H9 (cell line): ENCODE results near the gene ZIC4. TPM values are rescaled to one million over a fixed set of nuclear protein-coding genes. Genes with fewer than 3 reads are reported as not detected.

Experiments used
- DNase-seq: peaks from one replicate; pipeline ENCODE4 v3.0.0-alpha.2; 2017
- H2AFZ ChIP-seq: one replicate; pipeline ENCODE4 v1.6.1; 2013; ENCODE audit warnings: mild to moderate bottlenecking, low read length, control low read depth, moderate library complexity
- H2AK5ac ChIP-seq: 2 replicates; pipeline ENCODE4 v1.6.1; 2013; ENCODE audit warnings: low read length, control low read depth, mixed read lengths; ENCODE audit not compliant: insufficient read length
- H2BK120ac ChIP-seq: one replicate; pipeline ENCODE4 v1.6.1; 2013; ENCODE audit warnings: low read depth, mild to moderate bottlenecking, low read length, control low read depth, inconsistent platforms; ENCODE audit not compliant: poor library complexity, severe bottlenecking
- H2BK12ac ChIP-seq: 2 replicates; pipeline ENCODE4 v1.6.1; 2013; ENCODE audit warnings: low read length, control low read depth, mixed read lengths, low read depth; ENCODE audit not compliant: insufficient read length
- H2BK15ac ChIP-seq: 2 replicates; pipeline ENCODE4 v1.6.1; 2013; ENCODE audit warnings: low read depth, low read length, control low read depth
- H2BK20ac ChIP-seq: one replicate; pipeline ENCODE4 v1.6.1; 2013; ENCODE audit warnings: low read depth, mild to moderate bottlenecking, low read length, control low read depth, inconsistent platforms; ENCODE audit not compliant: poor library complexity, severe bottlenecking
- H2BK5ac ChIP-seq: 2 replicates; pipeline ENCODE4 v1.6.1; 2013; ENCODE audit warnings: low read length, control low read depth, mixed read lengths; ENCODE audit not compliant: insufficient read length
- H3K14ac ChIP-seq: 2 replicates; pipeline ENCODE4 v1.6.1; 2013; ENCODE audit warnings: low read length, control low read depth; ENCODE audit not compliant: insufficient read depth
- H3K18ac ChIP-seq: 2 replicates; pipeline ENCODE4 v1.6.1; 2013; ENCODE audit warnings: low read depth, mild to moderate bottlenecking, mixed read lengths, low read length, control low read depth; ENCODE audit not compliant: insufficient read length
- H3K23ac ChIP-seq: 2 replicates; pipeline ENCODE4 v1.6.1; 2013; ENCODE audit warnings: low read length, control low read depth, mixed read lengths, low read depth; ENCODE audit not compliant: insufficient read length
- H3K23me2 ChIP-seq: 2 replicates; pipeline ENCODE4 v1.6.1; 2013; ENCODE audit warnings: low read depth, mild to moderate bottlenecking, mixed read lengths, low read length, control low read depth; ENCODE audit not compliant: insufficient read length, poor library complexity, severe bottlenecking
- H3K27ac ChIP-seq: 2 replicates; pipeline ENCODE4 v1.5.1; 2013; ENCODE audit warnings: low read length, control low read depth, mixed read lengths, low read depth; ENCODE audit not compliant: insufficient read length
- H3K27me3 ChIP-seq: 2 replicates; pipeline ENCODE4 v1.6.1; 2013; ENCODE audit warnings: low read length, control low read depth, inconsistent platforms; ENCODE audit not compliant: insufficient read depth
- H3K4ac ChIP-seq: 2 replicates; pipeline ENCODE4 v1.6.1; 2013; ENCODE audit warnings: low read depth, mild to moderate bottlenecking, control low read depth, inconsistent platforms, low read length, moderate library complexity
- H3K4me1 ChIP-seq: 2 replicates; pipeline ENCODE4 v1.6.1; 2013; ENCODE audit warnings: low read length, control low read depth, inconsistent platforms; ENCODE audit not compliant: insufficient read depth
- H3K4me2 ChIP-seq: 2 replicates; pipeline ENCODE4 v1.6.1; 2013; ENCODE audit warnings: low read length, control low read depth, mixed read lengths; ENCODE audit not compliant: insufficient read length, insufficient read depth
- H3K56ac ChIP-seq: 2 replicates; pipeline ENCODE4 v1.6.1; 2013; ENCODE audit warnings: low read depth, mild to moderate bottlenecking, mixed read lengths, low read length, control low read depth; ENCODE audit not compliant: insufficient read length
- H3K79me1 ChIP-seq: 2 replicates; pipeline ENCODE4 v1.6.1; 2013; ENCODE audit warnings: low read depth, mild to moderate bottlenecking, moderate library complexity, low read length, control low read depth, inconsistent platforms; ENCODE audit not compliant: insufficient read depth, poor library complexity, severe bottlenecking
- H3K79me2 ChIP-seq: 2 replicates; pipeline ENCODE4 v1.6.1; 2013; ENCODE audit warnings: low read length, control low read depth, inconsistent platforms; ENCODE audit not compliant: insufficient read depth
- H3K9ac ChIP-seq: 2 replicates; pipeline ENCODE4 v1.6.1; 2013; ENCODE audit warnings: low read length, control low read depth, mixed read lengths; ENCODE audit not compliant: insufficient read length; ENCODE audit errors: extremely low read depth
- H3K9me3 ChIP-seq: one replicate; pipeline ENCODE4 v1.6.1; 2013; ENCODE audit warnings: low read depth, low read length, inconsistent platforms; ENCODE audit not compliant: control insufficient read depth
- H3T11ph ChIP-seq: one replicate; pipeline ENCODE4 v1.6.1; 2013; ENCODE audit warnings: mild to moderate bottlenecking, low read length, control low read depth, inconsistent platforms
- H4K20me1 ChIP-seq: one replicate; pipeline ENCODE4 v1.6.1; 2013; ENCODE audit not compliant: control insufficient read depth, insufficient read length, insufficient read depth
- H4K5ac ChIP-seq: 2 replicates; pipeline ENCODE4 v1.6.1; 2013; ENCODE audit warnings: low read depth, mild to moderate bottlenecking, mixed read lengths, low read length, control low read depth; ENCODE audit not compliant: insufficient read length
- H4K8ac ChIP-seq: replicated peaks from 2 replicates; pipeline ENCODE4 v1.6.1; 2013; ENCODE audit warnings: low read length, control low read depth, mixed read lengths, low read depth; ENCODE audit not compliant: insufficient read length
- H4K91ac ChIP-seq: 2 replicates; pipeline ENCODE4 v1.6.1; 2013; ENCODE audit warnings: low read depth, mild to moderate bottlenecking, moderate library complexity, mixed read lengths, low read length, control low read depth; ENCODE audit not compliant: insufficient read length
- H3K27ac Mint-ChIP-seq, 3 experiments: 2 replicates in 2 of 3; 3 replicates in 1 of 3; pipeline ENCODE4 v1.8.0; 2020 to 2021; ENCODE audit warnings: mixed read lengths in 3 of 3, mild to moderate bottlenecking in 1 of 3, moderate library complexity in 1 of 3
- H3K27me3 Mint-ChIP-seq: 2 replicates; pipeline ENCODE4 v1.8.0; 2021; ENCODE audit warnings: low read depth, mild to moderate bottlenecking, moderate library complexity, mixed read lengths
- H3K36me3 Mint-ChIP-seq, 3 experiments: 2 replicates in 2 of 3; 3 replicates in 1 of 3; pipeline ENCODE4 v1.8.0; 2020 to 2021; ENCODE audit warnings: low read depth in 3 of 3, mixed read lengths in 3 of 3; ENCODE audit not compliant: insufficient read depth in 1 of 3
- H3K4me1 Mint-ChIP-seq, 2 experiments: 2 replicates each; pipeline ENCODE4 v1.8.0; 2020; ENCODE audit warnings: mixed read lengths in 2 of 2
- H3K4me3 Mint-ChIP-seq, 2 experiments: 2 replicates in 1 of 2; 3 replicates in 1 of 2; pipeline ENCODE4 v1.8.0; 2020 to 2021; ENCODE audit warnings: mild to moderate bottlenecking in 2 of 2, mixed read lengths in 2 of 2, moderate library complexity in 1 of 2
- H3K9me3 Mint-ChIP-seq, 2 experiments: 2 replicates in 1 of 2; 3 replicates in 1 of 2; pipeline ENCODE4 v1.8.0; 2020; ENCODE audit warnings: mild to moderate bottlenecking in 2 of 2, mixed read lengths in 2 of 2, moderate library complexity in 1 of 2
- WGBS: extraction: QIAGEN DNeasy Blood & Tissue Kit; methylation state at CpG from one replicate; pipeline ENCODE4 v1.1.7; 2013; ENCODE audit warnings: missing lambda C conversion rate, low lambda C conversion rate, mixed read lengths; ENCODE audit not compliant: insufficient read length; ENCODE audit errors: extremely low coverage; 5-methylcytosine and 5-hydroxymethylcytosine counted together
- total RNA-seq: library from RNA; stranded (reverse); gene quantifications from 2 replicates; pipeline ENCODE4 v1.2.1, GENCODE V29; 2021
- TF ChIP-seq, protein P1 (sequence below): fragments of 200-600 bp; sonication (generic); conservative IDR thresholded peaks from 3 replicates; pipeline ENCODE4 v1.8.0; 2021; ENCODE audit warnings: antibody characterized with exemption, mild to moderate bottlenecking

The ZIC4 gene
- total RNA-seq, 1 experiment from 2014 or later = not detected

DNA sequence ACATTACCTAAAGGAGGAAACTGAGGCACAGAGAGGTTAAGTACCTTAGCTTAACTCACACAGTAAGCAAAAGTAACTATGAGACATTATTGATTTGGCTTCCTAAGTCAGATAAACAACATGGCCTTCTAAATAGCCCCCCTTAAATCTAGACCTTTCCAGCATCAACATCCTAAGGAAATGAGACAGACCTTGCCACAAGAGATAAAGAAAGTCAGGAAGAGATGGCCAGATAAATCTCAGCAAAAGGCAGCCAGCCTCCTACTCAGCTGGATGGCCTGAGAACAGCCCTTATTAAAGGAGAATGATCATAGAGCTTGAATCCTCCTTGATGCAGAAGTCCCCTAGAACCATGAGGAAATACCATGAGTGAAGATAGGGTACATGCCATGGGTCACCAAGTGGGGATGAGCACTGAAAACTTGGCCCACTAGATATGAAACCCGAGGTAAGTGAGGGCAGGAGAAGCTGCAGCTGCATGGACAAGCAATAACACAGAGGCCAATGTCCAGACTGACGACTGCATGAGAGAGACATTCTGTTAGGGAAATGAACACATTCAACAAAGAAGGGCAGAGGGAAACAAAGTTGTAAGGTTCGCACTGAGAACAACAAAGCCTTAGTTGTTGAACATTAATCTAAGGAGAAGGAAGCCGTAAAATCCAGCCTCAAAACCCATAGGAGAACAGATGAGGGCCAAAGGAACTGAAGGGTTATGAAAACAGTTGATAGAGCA lies 69.6 kb downstream of the ZIC4 start:
- no peak for DNase-seq
- H2AFZ ChIP-seq = no peak overlapping the region
- no peaks in the 10 kb centered on the region for H3K36me3 Mint-ChIP-seq

More for the DNA sequence above, 69.6 kb downstream of the ZIC4 start:
- H3K4ac ChIP-seq = no peak overlapping the region
- H3K4me3 Mint-ChIP-seq = no peak overlapping the region
- no peak overlapping the region for H3K18ac ChIP-seq
- no CpG with 5 or more reads among the region's 4 CpGs for WGBS
- no peak overlapping the region for H3K9ac ChIP-seq
- peaks cover 19% of the 10 kb centered on the region in 2 experiments for H3K4me1 Mint-ChIP-seq
- H3K23ac ChIP-seq = no peak overlapping the region
- H3T11ph ChIP-seq = no peak overlapping the region
- H3K27me3 ChIP-seq = no peaks in the 10 kb centered on the region
- no peak overlapping the region for H4K5ac ChIP-seq
- no peak overlapping the region for H2BK20ac ChIP-seq
- H3K4me1 ChIP-seq = no peaks in the 10 kb centered on the region
- H4K8ac ChIP-seq = no peak overlapping the region
- no peaks in the 10 kb centered on the region for H3K9me3 Mint-ChIP-seq
- H3K4me2 ChIP-seq = no peak overlapping the region
- TF ChIP-seq, protein P1, sequence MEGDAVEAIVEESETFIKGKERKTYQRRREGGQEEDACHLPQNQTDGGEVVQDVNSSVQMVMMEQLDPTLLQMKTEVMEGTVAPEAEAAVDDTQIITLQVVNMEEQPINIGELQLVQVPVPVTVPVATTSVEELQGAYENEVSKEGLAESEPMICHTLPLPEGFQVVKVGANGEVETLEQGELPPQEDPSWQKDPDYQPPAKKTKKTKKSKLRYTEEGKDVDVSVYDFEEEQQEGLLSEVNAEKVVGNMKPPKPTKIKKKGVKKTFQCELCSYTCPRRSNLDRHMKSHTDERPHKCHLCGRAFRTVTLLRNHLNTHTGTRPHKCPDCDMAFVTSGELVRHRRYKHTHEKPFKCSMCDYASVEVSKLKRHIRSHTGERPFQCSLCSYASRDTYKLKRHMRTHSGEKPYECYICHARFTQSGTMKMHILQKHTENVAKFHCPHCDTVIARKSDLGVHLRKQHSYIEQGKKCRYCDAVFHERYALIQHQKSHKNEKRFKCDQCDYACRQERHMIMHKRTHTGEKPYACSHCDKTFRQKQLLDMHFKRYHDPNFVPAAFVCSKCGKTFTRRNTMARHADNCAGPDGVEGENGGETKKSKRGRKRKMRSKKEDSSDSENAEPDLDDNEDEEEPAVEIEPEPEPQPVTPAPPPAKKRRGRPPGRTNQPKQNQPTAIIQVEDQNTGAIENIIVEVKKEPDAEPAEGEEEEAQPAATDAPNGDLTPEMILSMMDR = no peak
- H3K79me1 ChIP-seq = no peaks in the 10 kb centered on the region
- no peak overlapping the region for H3K27ac Mint-ChIP-seq
- H3K9me3 ChIP-seq = no peaks in the 10 kb centered on the region
- H4K91ac ChIP-seq = no peak overlapping the region
- no peak overlapping the region for H2BK5ac ChIP-seq
- no peak overlapping the region for H2BK15ac ChIP-seq
- H3K23me2 ChIP-seq = no peaks in the 10 kb centered on the region
- H3K14ac ChIP-seq = no peak overlapping the region
- no peak overlapping the region for H2BK120ac ChIP-seq
- no peak overlapping the region for H3K27ac ChIP-seq
- H4K20me1 ChIP-seq = no peaks in the 10 kb centered on the region
- no peak overlapping the region for H2AK5ac ChIP-seq
- 0 out of 2 replicates have a peak, but pooled peaks cover 1% of the 10 kb centered on the region for H3K27me3 Mint-ChIP-seq
- H3K56ac ChIP-seq = no peak overlapping the region
- H3K79me2 ChIP-seq = no peaks in the 10 kb centered on the region
- no peak overlapping the region for H2BK12ac ChIP-seq

Other genes starting within 250 kb of the ZIC4 start
- gene ZIC1, start 2.8 kb upstream of the ZIC4 start, total RNA-seq = not detected in 2 replicates